Activated naive CD8-positive, alpha-beta T cell (primary cell): ENCODE measurements around the gene WNT4.
"Not testable (repeated sequence)": the region's sequence is repeated elsewhere in the genome, so short reads cannot be mapped to it uniquely, and the experiment has no call there.

ENCODE experiments used
- H3K27ac Mint-ChIP-seq: one replicate; pipeline ENCODE4 v1.8.0; 2021; ENCODE audit warnings: mixed read lengths
- H3K27me3 Mint-ChIP-seq: one replicate; pipeline ENCODE4 v1.8.0; 2021; ENCODE audit warnings: mixed read lengths
- H3K36me3 Mint-ChIP-seq: one replicate; pipeline ENCODE4 v1.8.0; 2021; ENCODE audit warnings: mixed read lengths
- H3K4me1 Mint-ChIP-seq: one replicate; pipeline ENCODE4 v1.8.0; 2021; ENCODE audit warnings: low read depth, mixed read lengths
- H3K4me3 Mint-ChIP-seq: one replicate; pipeline ENCODE4 v1.8.0; 2021; ENCODE audit warnings: mild to moderate bottlenecking, mixed read lengths
- H3K9me3 Mint-ChIP-seq: one replicate; pipeline ENCODE4 v1.8.0; 2021; ENCODE audit warnings: low read depth, mixed read lengths

Gene WNT4

GRCh38 chr1:22096463-22096862 is 46.4 kb downstream of the WNT4 start:
- H3K9me3 Mint-ChIP-seq = no peaks in the 10 kb centered on the region
- peak overlapping the region; percentile 34 for H3K27ac Mint-ChIP-seq
- no peak overlapping the region for H3K4me3 Mint-ChIP-seq
- no peaks in the 10 kb centered on the region for H3K27me3 Mint-ChIP-seq
- peaks cover 2% of the 10 kb centered on the region for H3K36me3 Mint-ChIP-seq
- peaks cover 59% of the 10 kb centered on the region for H3K4me1 Mint-ChIP-seq

- Mint-ChIP-seq H3K27ac (peak overlapping the region; percentile 34), H3K27me3 (no peaks in the 10 kb centered on the region), H3K4me1 (peaks cover 59% of the 10 kb centered on the region), H3K9me3 (no peaks in the 10 kb centered on the region), H3K36me3 (peaks cover 2% of the 10 kb centered on the region), H3K4me3 (no peak overlapping the region)
Observed at GRCh38 chr1:22096036-22096435, 46.9 kb downstream of the WNT4 start.

- H3K27ac Mint-ChIP-seq = peak overlapping the region; percentile 71
Observed at GRCh38 chr1:22093513-22093912, 49.4 kb downstream of the WNT4 start.

GRCh38 chr1:22092026-22092768 is 50.7 kb downstream of the WNT4 start:
- not testable (repeated sequence) for H3K36me3 Mint-ChIP-seq, H3K9me3 Mint-ChIP-seq, H3K27me3 Mint-ChIP-seq
- Mint-ChIP-seq H3K27ac (peak overlapping the region; percentile 94), H3K4me1 (peaks cover 72% of the 10 kb centered on the region), H3K4me3 (peak overlapping the region; percentile 33)

More at GRCh38 chr1:22093513-22093912, 49.4 kb downstream of the WNT4 start:
- Mint-ChIP-seq H3K9me3 (no peaks in the 10 kb centered on the region), H3K27me3 (no peaks in the 10 kb centered on the region), H3K36me3 (peaks cover 2% of the 10 kb centered on the region), H3K4me3 (no peak overlapping the region), H3K4me1 (peaks cover 60% of the 10 kb centered on the region)

GRCh38 chr1:22090867-22091266 is 52.0 kb downstream of the WNT4 start:
- peaks cover 7% of the 10 kb centered on the region for H3K36me3 Mint-ChIP-seq
- peak overlapping the region; percentile 81 for H3K4me3 Mint-ChIP-seq
- H3K27me3 Mint-ChIP-seq = no peaks in the 10 kb centered on the region
- H3K9me3 Mint-ChIP-seq = no peaks in the 10 kb centered on the region
- peaks cover 82% of the 10 kb centered on the region for H3K4me1 Mint-ChIP-seq
- peak overlapping the region; percentile 94 for H3K27ac Mint-ChIP-seq

GRCh38 chr1:22089787-22090186 is 53.1 kb downstream of the WNT4 start:
- Mint-ChIP-seq H3K27ac (peak overlapping the region; percentile 94), H3K4me3 (peak overlapping the region; percentile 81), H3K4me1 (peaks cover 89% of the 10 kb centered on the region), H3K36me3 (peaks cover 8% of the 10 kb centered on the region), H3K9me3 (no peaks in the 10 kb centered on the region), H3K27me3 (no peaks in the 10 kb centered on the region)

- Mint-ChIP-seq H3K9me3 (no peaks in the 10 kb centered on the region), H3K27me3 (no peaks in the 10 kb centered on the region), H3K4me3 (peak overlapping the region; percentile 81), H3K36me3 (peaks cover 6% of the 10 kb centered on the region), H3K4me1 (peaks cover 93% of the 10 kb centered on the region), H3K27ac (peak overlapping the region; percentile 94)
Observed at GRCh38 chr1:22089134-22089571, 53.7 kb downstream of the WNT4 start.

- no peaks in the 10 kb centered on the region for H3K27me3 Mint-ChIP-seq
- peak overlapping the region; percentile 94 for H3K27ac Mint-ChIP-seq
- peaks cover 94% of the 10 kb centered on the region for H3K4me1 Mint-ChIP-seq
- no peaks in the 10 kb centered on the region for H3K9me3 Mint-ChIP-seq
- H3K4me3 Mint-ChIP-seq = peak overlapping the region; percentile 81
- peaks cover 6% of the 10 kb centered on the region for H3K36me3 Mint-ChIP-seq
Observed at GRCh38 chr1:22088331-22088730, 54.6 kb downstream of the WNT4 start.

- Mint-ChIP-seq H3K4me3 (peak overlapping the region; percentile 36), H3K4me1 (peaks cover 84% of the 10 kb centered on the region), H3K9me3 (no peaks in the 10 kb centered on the region), H3K27ac (peak overlapping the region; percentile 80), H3K36me3 (peaks cover 8% of the 10 kb centered on the region), H3K27me3 (no peaks in the 10 kb centered on the region)
Observed at GRCh38 chr1:22080191-22080590, 62.7 kb downstream of the WNT4 start.

- peaks cover 9% of the 10 kb centered on the region for H3K36me3 Mint-ChIP-seq
- H3K4me3 Mint-ChIP-seq = peak overlapping the region; percentile 35
Observed at GRCh38 chr1:22078133-22078532, 64.8 kb downstream of the WNT4 start.

GRCh38 chr1:22077728-22078127 is 65.2 kb downstream of the WNT4 start:
- Mint-ChIP-seq H3K27me3 (no peaks in the 10 kb centered on the region), H3K36me3 (peaks cover 9% of the 10 kb centered on the region), H3K4me1 (peaks cover 90% of the 10 kb centered on the region), H3K4me3 (peak overlapping the region; percentile 35), H3K27ac (peak overlapping the region; percentile 80), H3K9me3 (no peaks in the 10 kb centered on the region)

More at GRCh38 chr1:22078133-22078532, 64.8 kb downstream of the WNT4 start:
- Mint-ChIP-seq H3K4me1 (peaks cover 86% of the 10 kb centered on the region), H3K27me3 (no peaks in the 10 kb centered on the region), H3K9me3 (no peaks in the 10 kb centered on the region), H3K27ac (peak overlapping the region; percentile 80)

- Mint-ChIP-seq H3K27me3 (no peaks in the 10 kb centered on the region), H3K9me3 (no peaks in the 10 kb centered on the region), H3K4me1 (peaks cover 92% of the 10 kb centered on the region), H3K36me3 (peaks cover 7% of the 10 kb centered on the region), H3K27ac (peak overlapping the region; percentile 88), H3K4me3 (peak overlapping the region; percentile 71)
Observed at GRCh38 chr1:22076346-22076745, 66.6 kb downstream of the WNT4 start.

- Mint-ChIP-seq H3K9me3 (no peaks in the 10 kb centered on the region), H3K4me1 (peaks cover 90% of the 10 kb centered on the region), H3K4me3 (peak overlapping the region; percentile 63), H3K27me3 (no peaks in the 10 kb centered on the region), H3K36me3 (peaks cover 7% of the 10 kb centered on the region), H3K27ac (peak overlapping the region; percentile 88)
Observed at GRCh38 chr1:22075718-22076117, 67.2 kb downstream of the WNT4 start.

- H3K27ac Mint-ChIP-seq = peak overlapping the region; percentile 88
- H3K4me1 Mint-ChIP-seq = peaks cover 87% of the 10 kb centered on the region
- H3K36me3 Mint-ChIP-seq = peaks cover 11% of the 10 kb centered on the region
- H3K27me3 Mint-ChIP-seq = no peaks in the 10 kb centered on the region
- no peaks in the 10 kb centered on the region for H3K9me3 Mint-ChIP-seq
- peak overlapping the region; percentile 48 for H3K4me3 Mint-ChIP-seq
Observed at GRCh38 chr1:22074803-22075202, 68.1 kb downstream of the WNT4 start.

- Mint-ChIP-seq H3K4me3 (peak overlapping the region; percentile 62), H3K27ac (peak overlapping the region; percentile 70), H3K27me3 (no peaks in the 10 kb centered on the region), H3K36me3 (peaks cover 10% of the 10 kb centered on the region), H3K4me1 (peaks cover 81% of the 10 kb centered on the region), H3K9me3 (no peaks in the 10 kb centered on the region)
Observed at GRCh38 chr1:22071511-22071910, 71.4 kb downstream of the WNT4 start.
